HCEC 1CT (cell line): ENCODE measurements around the gene LGR4.
"Not testable (repeated sequence)": the region's sequence is repeated elsewhere in the genome, so short reads cannot be mapped to it uniquely, and the experiment has no call there.

ENCODE experiments used
- DNase-seq: peaks from one replicate; pipeline ENCODE4 v3.0.0-alpha.2; 2017

Gene LGR4, protein sequence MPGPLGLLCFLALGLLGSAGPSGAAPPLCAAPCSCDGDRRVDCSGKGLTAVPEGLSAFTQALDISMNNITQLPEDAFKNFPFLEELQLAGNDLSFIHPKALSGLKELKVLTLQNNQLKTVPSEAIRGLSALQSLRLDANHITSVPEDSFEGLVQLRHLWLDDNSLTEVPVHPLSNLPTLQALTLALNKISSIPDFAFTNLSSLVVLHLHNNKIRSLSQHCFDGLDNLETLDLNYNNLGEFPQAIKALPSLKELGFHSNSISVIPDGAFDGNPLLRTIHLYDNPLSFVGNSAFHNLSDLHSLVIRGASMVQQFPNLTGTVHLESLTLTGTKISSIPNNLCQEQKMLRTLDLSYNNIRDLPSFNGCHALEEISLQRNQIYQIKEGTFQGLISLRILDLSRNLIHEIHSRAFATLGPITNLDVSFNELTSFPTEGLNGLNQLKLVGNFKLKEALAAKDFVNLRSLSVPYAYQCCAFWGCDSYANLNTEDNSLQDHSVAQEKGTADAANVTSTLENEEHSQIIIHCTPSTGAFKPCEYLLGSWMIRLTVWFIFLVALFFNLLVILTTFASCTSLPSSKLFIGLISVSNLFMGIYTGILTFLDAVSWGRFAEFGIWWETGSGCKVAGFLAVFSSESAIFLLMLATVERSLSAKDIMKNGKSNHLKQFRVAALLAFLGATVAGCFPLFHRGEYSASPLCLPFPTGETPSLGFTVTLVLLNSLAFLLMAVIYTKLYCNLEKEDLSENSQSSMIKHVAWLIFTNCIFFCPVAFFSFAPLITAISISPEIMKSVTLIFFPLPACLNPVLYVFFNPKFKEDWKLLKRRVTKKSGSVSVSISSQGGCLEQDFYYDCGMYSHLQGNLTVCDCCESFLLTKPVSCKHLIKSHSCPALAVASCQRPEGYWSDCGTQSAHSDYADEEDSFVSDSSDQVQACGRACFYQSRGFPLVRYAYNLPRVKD

DNA sequence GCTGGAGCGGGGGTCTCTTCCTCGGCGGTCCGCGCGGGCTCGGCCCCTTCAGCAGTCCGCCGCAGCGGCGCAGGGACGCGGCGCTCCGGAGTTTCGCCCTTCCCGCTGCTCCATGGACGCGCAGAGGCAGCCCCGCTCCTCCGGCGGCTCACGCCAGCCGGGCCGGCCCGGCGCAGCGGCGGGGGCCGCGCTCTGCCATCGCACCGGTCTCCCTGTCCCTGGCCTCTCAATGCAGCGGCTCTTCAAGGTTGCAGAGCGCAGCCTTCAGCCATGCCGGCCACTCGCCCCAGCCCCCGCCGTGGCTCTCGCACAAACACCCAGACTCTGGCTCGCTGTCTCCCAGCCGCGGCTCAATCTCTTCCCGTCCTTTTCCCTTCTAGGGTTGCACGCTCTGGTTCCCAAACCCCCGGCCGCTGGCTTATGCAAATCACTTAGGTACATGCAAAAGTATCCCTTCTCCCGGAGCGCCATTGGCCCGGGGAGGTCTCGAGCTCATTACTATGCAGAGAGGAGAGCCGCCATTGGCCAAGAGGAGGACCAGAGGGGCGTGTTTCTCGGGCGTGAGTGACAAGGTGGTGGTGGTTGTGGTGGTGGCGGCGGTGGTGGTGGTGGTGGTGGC lies at the start of gene LGR4:
Gene LGR4 (minus strand): TSS at position 393 of the 619 bp plus-strand sequence. CDS start 488 bp downstream, outside the sequence.
- peak; percentile 92 for DNase-seq

GRCh38 chr11:27520226-27520625 lies 47.6 kb upstream of the LGR4 start:
- DNase-seq = no peak

- no peak for DNase-seq
These were observed 45.9 kb upstream of the LGR4 start for GRCh38 chr11:27518518-27518917.

DNA sequence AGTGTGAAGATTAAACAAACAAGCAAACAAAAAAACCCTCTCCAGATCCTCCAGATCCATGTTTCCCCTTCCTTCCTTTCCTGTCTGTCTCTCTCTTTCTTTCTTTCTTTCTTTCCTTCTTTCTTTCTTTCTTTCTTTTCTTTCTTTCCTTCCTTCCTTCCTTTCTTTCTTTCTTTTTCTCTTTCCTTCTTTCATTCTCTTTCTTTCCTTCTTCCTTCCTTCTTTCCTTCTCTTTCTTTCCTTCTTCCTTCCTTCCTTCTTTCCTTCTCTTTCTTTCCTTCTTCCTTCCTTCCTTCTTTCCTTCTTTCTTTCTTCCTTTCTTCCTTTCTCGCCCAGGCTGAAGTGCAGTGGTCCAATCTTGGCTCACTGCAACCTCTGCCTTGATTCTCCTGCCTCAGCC lies 44.9 kb upstream of the LGR4 start:
- DNase-seq = not testable (repeated sequence)

GRCh38 chr11:27514558-27514957 lies 42.0 kb upstream of the LGR4 start:
- peak; percentile 13 for DNase-seq

DNA sequence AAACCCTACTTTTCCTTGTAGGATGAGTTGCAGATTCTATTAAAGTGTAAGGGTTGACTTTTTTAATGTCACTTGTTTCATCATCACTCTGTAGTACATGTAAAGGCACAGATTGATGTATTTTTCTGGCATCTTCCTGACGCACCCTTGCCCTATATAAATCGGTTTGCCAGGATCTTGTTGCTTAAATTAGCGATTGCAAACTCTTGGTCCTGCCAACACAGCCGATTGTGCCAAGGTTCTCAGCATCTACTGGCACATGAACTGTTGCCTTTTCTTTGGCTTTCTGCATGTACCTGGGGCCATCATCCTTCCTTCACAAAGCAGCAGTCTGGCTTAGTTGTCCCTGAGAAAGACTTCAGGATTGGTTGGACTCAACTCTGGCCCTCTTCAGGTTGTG lies 41.5 kb upstream of the LGR4 start:
- DNase-seq = no peak

GRCh38 chr11:27513389-27513788 lies 40.8 kb upstream of the LGR4 start:
- no peak for DNase-seq

GRCh38 chr11:27512238-27512637 lies 39.6 kb upstream of the LGR4 start:
- no peak for DNase-seq

DNA sequence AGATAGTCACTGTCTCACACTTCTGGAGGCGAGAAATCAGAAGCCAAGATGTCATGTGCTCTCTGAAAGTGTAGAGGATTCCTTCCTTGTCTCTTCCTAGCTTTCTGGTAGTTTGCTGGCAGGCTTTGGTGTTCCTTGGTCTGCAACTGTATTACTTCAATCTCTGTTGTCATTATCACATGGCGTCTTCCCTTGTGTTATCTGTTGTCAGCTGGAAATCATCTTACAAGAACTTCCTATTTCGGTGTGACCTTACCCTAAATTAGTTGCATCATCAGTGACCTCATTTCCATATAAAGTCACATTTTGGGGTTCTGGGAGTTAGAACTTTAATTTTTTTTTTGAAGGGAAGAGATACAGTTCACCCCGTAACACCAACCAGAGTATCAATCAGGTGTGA lies 37.3 kb upstream of the LGR4 start:
- DNase-seq = no peak

GRCh38 chr11:27507557-27508322 lies 35.1 kb upstream of the LGR4 start:
- no peak for DNase-seq

GRCh38 chr11:27506200-27507182 lies 33.9 kb upstream of the LGR4 start, which contains the start of gene LIN7C:
LIN7C (minus strand) TSS chr11:27506769; CDS start chr11:27506752, 17 bp downstream.
- DNase-seq = peak; percentile 93

- DNase-seq = no peak
These were observed 33.2 kb upstream of the LGR4 start for GRCh38 chr11:27505781-27506180.

DNA sequence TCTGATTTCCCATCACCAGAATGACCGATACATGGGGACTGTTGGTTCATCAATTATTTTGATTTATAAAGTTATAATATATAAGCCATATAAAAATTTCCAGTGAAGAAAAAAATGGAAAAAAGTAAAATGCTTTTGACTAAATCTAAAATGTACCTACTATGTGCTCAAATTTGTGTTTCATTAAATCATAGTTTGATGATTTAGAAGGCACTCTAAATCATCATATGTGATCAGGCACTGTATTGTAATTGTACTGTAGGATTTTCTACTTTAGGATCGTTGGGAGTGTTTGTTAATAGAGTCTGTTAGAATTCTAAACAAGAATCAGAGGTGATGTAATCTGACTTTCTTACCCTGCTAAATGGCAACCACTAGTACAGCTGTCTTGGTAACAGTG lies 31.6 kb upstream of the LGR4 start:
- no peak for DNase-seq

- DNase-seq = no peak
These were observed 28.5 kb upstream of the LGR4 start for GRCh38 chr11:27501100-27501499.

DNA sequence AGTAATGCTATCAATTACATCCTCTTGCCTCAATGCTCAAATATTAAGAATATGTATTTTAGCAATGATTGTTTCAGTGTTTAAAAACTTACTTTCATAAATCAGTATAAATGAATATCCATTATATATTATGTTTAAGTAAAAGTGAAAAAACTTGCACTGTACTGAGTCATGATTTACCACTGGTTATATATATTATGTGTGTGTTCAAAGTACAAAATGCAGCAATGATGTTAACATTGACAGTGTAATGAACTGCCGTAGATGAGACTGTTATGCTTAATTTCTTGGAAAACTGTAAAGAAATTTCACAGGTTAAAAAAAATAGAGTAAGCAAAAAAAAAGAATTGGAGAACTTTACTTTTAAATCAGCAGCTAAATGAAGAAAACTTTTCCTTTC lies 25.3 kb upstream of the LGR4 start:
- DNase-seq = no peak

GRCh38 chr11:27497284-27497866 lies 24.8 kb upstream of the LGR4 start:
- peak; percentile 45 for DNase-seq

DNA sequence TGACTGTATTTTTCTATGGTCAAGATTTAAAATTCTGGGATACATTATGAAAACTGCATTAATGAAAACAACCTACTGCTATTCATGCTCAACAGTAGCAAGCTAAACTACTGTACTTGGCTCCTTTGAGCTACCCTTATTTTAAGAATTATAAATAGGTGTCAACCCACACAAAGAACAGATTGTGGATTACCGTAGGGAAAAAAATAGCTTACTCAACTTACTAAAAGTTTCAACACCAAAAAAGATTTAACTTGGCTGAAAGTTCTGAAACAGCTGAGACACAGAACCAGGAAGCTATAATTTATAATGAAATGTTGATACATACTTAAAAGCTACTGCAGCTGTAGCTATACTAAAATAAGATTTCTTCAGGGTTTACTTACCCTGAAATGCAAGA lies 23.9 kb upstream of the LGR4 start:
- DNase-seq = no peak

GRCh38 chr11:27495710-27496300 lies 23.2 kb upstream of the LGR4 start:
- DNase-seq = no peak

- DNase-seq = no peak
These were observed 16.5 kb upstream of the LGR4 start for GRCh38 chr11:27489092-27489491.

- DNase-seq = no peak
These were observed 15.1 kb upstream of the LGR4 start for GRCh38 chr11:27487706-27488105.
